ENCODE data around the gene UBE3D.

- no peak for TF ChIP-seq CTCF (IDR thresholded peaks at IDR 0.05)
- TF ChIP-seq POLR2A (IDR thresholded peaks at IDR 0.05), result no peak
These were observed 77.7 kb downstream of the UBE3D start for GRCh38 chr6:82987951-82988350.

Measured in testis (tissue), 2 donors.